T-helper 1 cell treated with Interleukin-12 subunit alpha and Interleukin-12 subunit beta and Interleukin-4 antibody, amounts not matched to agents 30 ng/mL and 1 ng/mL, for 36 hours (primary cell): ENCODE measurements around the gene TBC1D14. TPM values are rescaled to one million over a fixed set of nuclear protein-coding genes. Genes with fewer than 3 reads are reported as not detected.
"Not testable (repeated sequence)": the region's sequence is repeated elsewhere in the genome, so short reads cannot be mapped to it uniquely, and the experiment has no call there.

Experiments
- intact Hi-C: fragments of 100-400 bp; cut with micrococcal nuclease; formaldehyde crosslinking; loops from one replicate; pipeline ENCODE4 v1.15.1; 2024
- total RNA-seq: library from RNA; stranded (reverse); gene quantifications from 2 replicates; pipeline ENCODE4 v1.2.3, GENCODE V29; 2022

The TBC1D14 gene
- total RNA-seq, 1 donor from 2014 or later = 76.7 TPM

GRCh38 chr4:7074426-7074825, 164.8 kb downstream of the TBC1D14 start:
- intact Hi-C loops = no loop called here

GRCh38 chr4:7075962-7076695, 166.5 kb downstream of the TBC1D14 start:
- intact Hi-C loops = no loop called here

- intact Hi-C loops = no loop called here
These were observed 167.1 kb downstream of the TBC1D14 start for GRCh38 chr4:7076696-7077082.

GRCh38 chr4:7077371-7077770, 167.7 kb downstream of the TBC1D14 start:
- intact Hi-C loops = no loop called here

- intact Hi-C loops = no loop called here
These were observed 168.4 kb downstream of the TBC1D14 start for GRCh38 chr4:7078025-7078424.

- intact Hi-C loops = not testable (repeated sequence)
These were observed 169.9 kb downstream of the TBC1D14 start for GRCh38 chr4:7079483-7079882.

- intact Hi-C loops = not testable (repeated sequence)
These were observed 170.3 kb downstream of the TBC1D14 start for GRCh38 chr4:7079909-7080308.

Other genes starting within 250 kb of the TBC1D14 start
- gene S100P, start 215.9 kb upstream of the TBC1D14 start, total RNA-seq = 15.5 and 18.8 TPM in 2 replicates
- 69.6 and 74.2 TPM in 2 replicates for gene MRFAP1L1, start 200.0 kb upstream of the TBC1D14 start, total RNA-seq
- gene BLOC1S4, start 193.7 kb upstream of the TBC1D14 start, total RNA-seq = 17.4 and 19.0 TPM in 2 replicates
- 20.1 and 20.4 TPM in 2 replicates for gene KIAA0232, start 127.1 kb upstream of the TBC1D14 start, total RNA-seq
- gene TADA2B, start 133.5 kb downstream of the TBC1D14 start, total RNA-seq = 29.7 and 34.2 TPM in 2 replicates
- 53.2 and 54.2 TPM in 2 replicates for gene GRPEL1, start 158.2 kb downstream of the TBC1D14 start, total RNA-seq